HG02588 (cell line): ENCODE data around the gene THUMPD1.
"Not testable (repeated sequence)": the region's sequence is repeated elsewhere in the genome, so short reads cannot be mapped to it uniquely, and the experiment has no call there.

Experiments
- ATAC-seq: cut with Tn5 transposase; IDR thresholded peaks from one replicate; pipeline ENCODE4 v1.9.1; 2021; ENCODE audit warnings: mild to moderate bottlenecking, moderate library complexity; ENCODE audit not compliant: unreplicated experiment

Gene THUMPD1

DNA sequence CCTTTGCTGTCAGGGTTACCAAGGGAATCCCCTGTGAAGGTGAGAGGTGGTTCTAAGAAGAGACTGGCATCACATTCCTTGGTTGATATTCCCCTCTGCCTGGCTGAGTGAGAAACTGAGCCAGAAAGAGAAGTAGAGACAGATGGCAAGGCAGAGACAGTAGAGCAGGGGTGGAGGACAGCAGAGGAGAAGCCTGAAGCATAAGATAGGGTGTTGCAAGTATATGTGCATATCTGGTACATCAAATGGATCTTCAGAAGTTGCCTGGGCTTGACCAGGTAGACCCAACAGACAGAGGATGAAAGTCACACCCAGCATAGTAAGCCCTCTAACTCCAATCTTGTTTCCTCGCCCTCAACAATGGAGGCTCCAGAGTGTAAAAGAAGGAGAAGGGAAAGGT is 7.9 kb upstream of the THUMPD1 start:
- no peak for ATAC-seq

DNA sequence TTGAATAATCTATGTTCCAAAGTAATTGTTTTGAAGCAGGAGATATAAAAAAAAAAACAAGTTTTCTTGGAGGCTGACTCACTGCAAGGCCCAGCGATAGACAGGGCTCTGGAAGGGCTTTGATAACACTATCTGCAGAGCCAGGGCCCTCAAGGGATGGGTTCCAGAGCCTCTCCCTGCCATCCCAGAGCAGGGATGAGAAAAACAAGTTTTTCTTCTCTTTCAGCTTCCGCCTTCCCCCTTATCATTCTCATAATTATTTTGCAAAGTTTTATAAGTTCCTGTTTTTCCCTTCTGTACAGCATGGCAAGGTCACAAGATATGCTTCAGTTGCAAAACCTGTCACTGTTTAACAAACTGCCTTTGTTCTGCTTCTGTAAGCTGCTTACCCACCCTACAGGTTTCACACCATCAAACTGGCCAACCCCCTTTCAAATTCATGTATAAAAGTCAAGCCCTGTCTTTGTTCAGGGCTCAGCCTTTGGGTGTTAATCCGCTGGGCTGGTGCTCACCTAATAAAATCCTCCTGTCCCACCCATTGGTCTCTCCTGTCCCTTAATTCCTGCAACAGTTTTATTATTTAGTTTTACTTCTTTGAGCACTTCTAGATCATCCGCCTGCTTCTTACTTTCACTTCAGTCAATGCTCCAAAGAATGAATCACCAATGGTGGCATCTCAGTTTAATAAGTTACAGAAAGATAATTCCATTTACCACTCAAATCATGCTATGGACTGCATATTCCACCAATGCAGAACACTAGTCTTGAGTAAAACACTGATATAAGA is 5.6 kb upstream of the THUMPD1 start:
- ATAC-seq = no peak

DNA sequence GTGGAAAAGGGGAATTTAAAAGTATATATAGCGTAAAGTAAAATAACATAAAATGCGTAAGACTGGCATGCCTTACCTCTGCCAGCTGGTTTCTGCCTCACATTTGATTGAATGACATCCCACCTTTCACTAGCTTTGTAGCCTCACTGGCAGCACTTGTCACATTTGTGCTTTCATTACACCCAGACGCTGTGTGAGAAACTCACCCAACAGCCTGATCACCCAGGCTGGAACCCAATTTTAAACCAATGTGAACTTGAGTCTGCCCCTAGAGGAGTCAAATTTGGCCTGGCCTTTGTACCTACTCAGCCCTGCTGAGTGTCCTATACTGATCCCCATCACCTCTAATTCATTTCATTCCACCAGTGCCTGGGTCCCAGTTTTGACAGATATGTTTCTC is 4.8 kb upstream of the THUMPD1 start:
- no peak for ATAC-seq

DNA sequence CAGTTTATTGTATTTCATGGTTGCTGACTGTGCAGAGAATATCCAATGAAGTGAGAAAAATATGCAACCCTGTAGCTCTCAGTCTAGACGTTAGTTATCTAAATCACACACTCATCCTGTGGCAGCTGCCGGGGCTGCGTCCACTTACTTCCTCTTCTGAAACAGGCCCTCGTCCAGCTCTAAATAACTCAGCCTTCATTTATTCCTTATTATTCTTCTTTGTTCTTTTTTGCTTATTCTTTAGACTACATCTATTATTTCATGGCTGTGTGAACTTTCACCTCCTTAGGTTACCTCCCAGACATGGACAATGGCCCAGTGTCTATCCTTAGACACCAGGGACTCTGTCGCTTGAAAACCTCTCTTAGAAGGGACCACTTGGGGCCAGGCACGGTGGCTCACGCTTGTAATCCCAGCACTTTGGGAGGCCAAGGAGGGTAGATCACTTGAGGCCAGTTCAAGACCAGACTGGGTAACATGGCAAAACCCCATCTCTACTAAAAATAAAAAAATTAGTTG is 3.4 kb upstream of the THUMPD1 start:
- no peak for ATAC-seq

DNA sequence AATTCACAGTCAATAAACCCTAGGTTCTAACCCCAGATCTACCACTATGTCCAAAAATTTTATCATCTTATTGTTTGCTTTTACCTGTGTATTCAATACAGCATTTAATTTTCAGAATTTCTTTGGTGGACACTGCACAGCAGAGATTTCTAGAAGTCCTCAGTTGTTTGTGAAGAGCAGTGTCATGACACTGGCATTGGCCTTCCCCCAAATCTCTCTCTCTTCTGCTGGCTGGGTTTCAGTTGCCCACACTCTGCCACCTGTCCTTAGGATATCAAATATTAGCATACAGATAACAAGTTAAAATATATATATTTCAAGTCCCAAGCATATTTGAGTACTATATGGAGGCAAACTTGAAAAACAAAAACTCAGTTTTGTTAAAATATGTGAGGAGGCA is 2.0 kb upstream of the THUMPD1 start:
- ATAC-seq = no peak

DNA sequence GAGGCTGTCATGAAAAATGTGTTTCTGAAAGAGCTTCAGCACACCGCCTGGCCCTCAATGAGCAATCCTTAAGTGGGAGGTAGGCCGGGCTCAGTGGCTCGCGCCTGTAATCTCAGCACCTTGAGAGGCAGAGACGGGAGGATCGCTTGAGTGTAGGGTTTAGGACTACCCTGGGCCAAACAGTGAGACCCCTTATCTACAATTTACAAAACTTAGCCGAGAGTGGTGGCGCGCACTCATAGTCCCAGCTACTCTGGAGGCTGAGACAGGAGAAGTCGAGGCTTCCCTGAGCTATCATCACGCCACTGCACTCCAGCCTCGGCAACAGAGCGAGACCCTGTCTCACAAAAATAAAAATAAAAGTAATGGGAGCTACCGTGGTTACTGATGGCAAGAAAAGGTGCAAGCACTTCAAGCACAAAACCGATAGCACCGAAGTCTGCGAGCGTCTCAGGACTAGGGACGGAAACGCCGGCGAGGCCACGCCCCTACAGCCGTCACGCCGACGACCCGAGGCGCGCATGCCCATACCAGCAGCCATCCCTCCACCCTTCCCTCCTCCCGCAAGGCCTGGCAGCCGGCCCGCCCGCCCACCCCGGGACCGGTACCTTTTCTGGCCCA is 607 bp downstream of the THUMPD1 start:
- ATAC-seq = peak; percentile 84

DNA sequence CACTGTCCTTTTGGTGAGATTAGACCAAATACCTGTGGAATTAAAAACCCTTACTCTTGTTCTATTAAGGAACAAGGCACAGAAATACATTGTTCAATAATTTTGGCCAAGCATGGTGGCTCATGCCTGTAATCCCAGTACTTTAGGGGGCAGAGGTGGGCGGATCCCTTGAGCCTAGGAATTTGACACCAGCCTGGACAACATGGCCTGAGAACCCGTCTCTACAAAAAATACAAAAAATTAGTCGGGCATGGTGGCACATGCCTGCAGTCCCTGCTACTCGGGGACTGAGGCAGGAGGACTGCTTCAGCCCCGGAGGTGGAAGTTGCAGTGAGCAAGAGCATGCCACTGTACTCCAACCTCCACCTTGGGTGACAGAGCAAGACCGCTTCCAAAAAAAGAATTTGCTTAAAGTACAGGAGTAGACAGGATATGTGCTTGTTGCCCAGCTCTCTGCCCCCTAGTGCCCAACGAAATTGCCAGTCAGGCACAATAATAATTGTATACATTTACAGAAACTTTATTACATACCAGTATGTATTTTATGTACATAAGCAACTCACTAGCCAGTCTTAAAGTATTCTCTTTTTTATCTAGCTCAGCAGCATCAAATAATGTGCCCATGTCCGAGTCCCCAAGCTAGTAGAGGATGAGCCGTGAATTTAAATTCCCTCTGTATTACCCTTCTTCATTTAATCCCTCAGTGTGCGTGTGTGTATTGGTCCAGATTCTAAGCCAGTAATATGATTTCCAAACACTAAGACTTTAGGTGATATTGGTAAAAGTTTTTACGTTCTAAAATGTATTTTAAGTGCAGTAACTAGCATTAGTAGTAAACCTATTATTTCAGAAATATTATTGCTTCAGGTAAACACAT is 1.4 kb downstream of the THUMPD1 start:
- no peak for ATAC-seq

DNA sequence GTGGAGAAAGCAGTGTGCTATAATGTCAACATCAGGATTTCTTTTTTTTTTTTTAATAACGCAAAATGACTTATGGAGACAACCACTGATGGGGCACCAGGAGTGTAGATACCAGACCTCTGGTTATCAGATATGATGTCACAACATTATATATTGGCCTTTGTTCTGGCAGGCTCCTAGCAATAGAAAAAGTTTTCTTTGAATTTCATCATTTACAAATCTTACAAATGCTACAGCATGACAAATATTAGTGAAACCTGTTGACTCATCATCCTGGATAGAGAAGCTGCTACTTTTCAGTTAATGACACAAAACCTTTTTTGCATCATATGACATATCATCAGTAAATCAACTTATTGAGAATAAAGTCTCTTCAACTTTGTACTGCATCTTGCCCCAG is 6.1 kb downstream of the THUMPD1 start:
- ATAC-seq = no peak

DNA sequence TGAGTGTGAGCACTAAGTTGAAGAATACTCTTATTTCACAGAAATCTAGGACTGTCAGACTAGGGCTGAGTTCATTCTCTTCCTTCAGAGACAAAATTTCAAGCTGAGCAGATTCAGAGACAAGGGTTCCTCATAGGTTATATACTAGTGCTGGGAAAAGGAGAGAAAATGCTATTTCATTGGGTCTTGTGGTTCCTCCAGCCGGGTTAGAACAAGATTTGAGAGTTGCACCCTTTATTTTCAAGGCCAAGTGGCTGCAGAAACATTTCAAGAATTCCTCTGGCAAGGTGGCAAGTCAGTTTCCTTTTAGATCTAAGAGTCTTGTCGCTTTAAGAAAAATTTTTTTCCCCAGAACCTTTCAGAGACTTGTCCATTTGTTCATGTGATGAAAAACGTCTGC is 6.8 kb downstream of the THUMPD1 start:
- ATAC-seq = no peak

DNA sequence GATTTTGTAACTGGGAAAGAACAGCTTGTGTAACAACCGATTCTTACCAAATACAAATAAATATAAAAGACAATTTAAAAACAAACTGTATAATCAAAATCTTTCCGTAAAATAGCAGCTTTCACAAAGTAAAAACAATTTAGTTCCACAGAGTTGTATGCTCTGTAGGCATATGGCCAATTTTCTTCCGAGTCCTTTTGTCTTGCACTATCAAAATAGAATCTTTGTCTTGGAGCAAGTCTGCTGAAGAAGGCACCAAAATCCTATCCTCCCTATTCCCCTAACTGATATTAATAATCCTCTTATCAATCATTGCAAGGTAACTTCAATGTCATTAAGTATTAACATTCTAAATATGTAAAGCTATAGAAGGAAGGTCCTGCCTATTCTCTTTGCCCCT is 7.6 kb downstream of the THUMPD1 start:
- no peak for ATAC-seq

DNA sequence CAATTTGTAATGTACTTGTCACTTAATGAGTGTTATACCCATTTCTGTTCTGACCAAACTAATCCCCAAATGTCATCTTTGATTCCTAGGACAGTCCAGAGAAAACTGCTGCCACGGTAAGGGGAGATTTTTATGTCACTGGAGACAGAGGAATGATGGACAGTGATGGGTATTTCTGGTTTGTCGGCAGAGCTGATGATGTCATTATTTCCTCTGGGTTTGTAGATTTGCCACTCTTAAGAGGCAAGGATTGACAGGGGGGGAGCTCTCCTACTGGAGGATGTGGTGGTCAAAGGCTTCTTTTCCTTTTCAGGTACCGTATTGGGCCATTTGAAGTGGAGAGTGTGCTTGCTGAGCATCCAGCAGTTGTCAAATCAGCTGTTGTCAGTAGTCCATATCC is 12.5 kb downstream of the THUMPD1 start:
- ATAC-seq = no peak

DNA sequence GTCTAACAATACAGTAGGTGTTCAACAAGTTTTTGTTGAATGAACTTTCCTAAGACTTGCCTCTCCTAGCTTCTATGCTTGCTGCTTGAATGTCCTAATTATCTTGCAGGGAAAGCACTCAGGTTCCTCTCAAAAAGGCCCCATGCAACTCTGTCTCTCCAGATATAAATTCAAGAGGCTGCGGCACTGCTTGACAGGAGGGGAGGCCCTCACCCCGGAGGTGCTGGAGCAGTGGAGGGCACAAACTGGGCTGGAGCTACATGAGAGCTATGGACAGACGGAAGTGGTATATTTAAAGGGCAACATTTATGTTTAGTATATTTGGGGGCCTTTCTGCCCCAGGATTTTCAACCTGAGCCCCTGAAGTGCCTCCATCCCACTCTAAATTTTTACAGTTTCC is 14.4 kb downstream of the THUMPD1 start:
- no peak for ATAC-seq

DNA sequence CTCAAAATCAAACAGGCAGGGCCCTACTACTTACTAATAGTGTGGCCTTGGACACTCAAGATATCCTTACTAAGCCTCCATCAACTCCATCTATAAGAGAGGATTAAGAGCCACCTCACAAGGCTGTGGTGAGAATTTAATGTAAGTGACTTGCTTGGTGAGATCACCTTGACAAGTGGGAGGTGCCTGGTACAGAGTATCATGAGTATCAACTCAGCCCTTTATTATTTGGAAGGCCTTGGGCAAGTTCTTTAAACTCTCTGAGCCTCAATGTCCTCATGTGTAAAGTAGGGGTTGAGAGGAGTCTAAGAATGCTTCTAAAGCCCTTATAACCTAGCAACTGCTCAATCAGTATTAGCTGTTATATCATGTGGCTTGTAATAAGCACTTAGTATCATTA is 15.0 kb downstream of the THUMPD1 start:
- no peak for ATAC-seq

DNA sequence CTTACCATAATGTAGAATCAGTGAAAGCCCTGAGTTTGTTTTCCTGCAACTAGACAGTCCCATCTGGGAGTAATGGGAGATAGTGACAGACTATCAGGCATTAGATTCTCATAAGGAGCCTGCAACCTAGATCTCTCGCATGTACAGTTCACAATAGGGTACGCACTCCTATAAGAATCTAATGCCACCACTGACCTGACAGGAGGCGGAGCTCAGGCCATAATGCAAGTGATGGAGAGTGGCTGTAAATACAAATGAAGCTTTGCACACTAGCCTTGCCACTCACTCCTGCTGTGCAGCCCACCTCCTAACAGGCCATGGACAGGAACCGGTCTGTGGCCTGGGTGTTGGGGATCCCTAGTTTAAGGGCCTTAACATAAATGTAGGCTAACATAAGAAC is 21.4 kb downstream of the THUMPD1 start:
- ATAC-seq = no peak

DNA sequence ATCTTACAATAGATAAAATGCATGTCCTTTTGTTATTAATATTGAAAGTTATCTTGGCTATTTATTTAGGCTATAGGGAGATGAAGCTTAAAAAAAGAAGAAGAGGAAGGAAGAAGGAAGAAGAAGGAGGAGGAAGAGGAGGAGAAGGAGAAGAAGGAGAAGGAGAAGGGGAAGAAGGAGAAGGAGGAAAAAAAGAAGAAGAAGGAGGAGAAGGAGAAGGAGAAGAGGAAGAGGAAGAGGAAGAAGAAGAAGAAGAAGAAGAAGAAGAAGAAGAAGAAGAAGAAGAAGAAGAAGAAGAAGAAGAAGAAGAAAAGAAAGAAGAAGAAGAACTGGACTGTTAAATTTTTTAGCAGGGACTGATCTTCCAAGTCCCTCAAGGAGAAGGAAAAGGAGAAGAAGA is 23.9 kb downstream of the THUMPD1 start:
- ATAC-seq = not testable (repeated sequence)

DNA sequence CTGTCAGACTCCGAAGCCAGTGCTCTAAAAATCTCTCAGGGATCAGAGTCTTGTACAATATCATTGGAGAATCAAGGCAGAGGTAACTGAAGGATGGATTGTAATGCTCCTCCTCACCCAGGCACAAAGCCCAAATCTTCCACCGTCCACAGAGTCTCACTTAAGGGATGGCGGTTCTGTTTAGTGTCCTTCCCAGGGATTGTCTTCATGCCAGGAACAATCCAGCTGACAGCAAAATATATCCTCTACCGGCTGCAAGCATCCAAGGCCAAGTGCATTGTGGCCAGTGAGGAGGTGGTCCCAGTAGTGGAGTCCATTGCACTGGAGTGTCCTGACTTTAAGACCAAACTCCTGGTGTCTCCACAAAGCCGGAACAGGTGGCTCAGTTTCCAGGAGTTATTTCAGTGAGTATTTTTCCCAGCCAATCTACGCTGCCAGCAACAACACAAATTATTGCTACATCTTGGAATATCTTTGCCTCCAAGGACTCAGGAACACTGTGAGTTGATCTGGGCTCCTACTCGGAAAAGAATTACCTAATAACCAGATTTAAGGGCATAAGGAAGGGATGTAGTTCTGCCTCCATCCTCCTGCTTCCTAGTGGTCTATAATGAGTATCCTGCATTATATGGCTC is 30.2 kb downstream of the THUMPD1 start:
- no peak for ATAC-seq

DNA sequence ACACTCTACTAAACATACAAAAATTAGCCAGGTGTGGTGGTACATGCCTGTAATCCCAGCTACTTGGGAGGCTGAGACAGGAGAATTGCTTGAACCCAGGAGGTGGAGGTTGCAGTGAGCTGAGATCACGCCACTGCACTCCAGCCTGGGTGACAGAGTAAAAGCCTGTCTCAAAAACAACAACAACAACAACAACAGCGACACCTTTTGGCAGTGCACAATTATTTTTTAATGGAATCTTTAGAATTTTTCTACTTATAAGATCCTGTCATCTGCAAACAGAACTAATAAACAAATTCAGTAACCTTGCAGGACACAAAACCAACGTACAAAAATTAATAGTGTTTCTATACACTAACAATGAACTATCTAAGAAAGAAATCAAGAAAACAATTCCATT is 33.5 kb downstream of the THUMPD1 start:
- ATAC-seq = not testable (repeated sequence)

DNA sequence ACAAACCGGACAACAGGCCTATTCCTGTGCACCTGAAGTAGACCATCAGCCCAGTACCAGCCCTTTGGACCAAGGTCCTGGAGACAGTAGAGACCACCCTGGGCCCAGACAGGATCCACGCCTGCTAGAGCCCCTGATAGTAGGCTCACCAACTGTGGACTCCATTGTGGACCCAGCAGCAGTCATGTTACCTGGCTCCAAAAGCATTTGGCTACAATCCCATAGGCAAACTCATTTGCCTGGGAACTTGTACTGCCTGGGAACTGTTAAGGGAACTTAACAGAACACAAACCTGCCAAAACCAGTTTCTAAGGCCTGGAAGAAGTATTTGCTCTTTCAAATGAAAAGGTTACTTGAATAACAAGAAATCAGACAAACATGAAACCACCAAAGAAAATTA is 34.2 kb downstream of the THUMPD1 start:
- no peak for ATAC-seq

DNA sequence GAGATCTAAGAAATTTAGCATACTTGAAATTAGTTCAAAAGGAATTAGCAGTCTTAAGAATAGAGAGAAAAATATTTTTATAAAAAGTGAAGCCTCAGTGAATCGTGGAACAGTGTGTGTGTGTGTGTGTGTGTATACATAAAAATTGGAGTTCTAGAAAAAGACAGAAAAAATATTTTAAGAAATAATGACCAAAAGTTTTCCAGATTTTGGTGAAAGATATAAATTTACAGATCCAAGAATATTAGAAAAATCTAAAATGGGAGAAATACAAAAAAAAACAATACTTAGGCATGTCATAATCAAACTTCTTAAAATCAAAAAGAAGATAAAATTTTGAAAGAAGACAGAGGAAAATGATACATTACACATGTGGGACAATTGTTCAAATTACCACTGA is 35.6 kb downstream of the THUMPD1 start:
- ATAC-seq = not testable (repeated sequence)

DNA sequence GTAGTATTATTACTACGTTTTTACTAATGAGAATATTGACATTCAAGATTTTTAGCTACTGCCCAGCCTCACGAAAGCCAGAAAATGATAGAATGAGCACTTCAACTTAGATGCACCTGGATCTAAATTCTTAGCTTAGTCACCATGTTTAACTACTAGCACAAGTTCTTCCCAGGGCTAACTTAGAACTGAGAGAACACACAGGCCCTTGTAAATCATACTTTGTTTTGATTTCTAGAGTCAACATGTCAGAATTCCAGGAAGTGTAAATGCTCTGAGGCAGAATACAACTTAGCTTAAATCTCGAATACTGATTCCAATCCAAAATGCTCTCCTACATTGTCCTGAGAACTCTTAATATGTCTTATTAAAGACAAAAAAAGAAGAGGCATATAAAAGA is 37.3 kb downstream of the THUMPD1 start:
- no peak for ATAC-seq

DNA sequence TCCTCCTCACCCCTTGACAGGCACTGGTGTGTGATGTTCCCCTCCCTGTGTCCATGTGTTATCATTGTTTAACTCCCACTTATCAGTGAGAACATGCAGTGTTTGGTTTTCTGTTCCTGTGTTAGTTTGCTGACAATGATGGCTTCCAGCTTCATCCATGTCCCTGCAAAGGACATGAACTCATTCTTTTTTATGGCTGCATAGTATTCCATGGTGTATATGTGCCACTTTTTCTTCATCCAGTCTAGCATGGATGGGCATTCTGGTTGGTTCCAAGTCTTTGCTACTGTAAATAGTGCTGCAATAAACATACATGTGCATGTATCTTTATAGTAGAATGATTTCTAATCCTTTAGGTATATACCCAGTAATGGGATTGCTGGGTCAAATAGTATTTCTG is 39.9 kb downstream of the THUMPD1 start:
- ATAC-seq = not testable (repeated sequence)
